ENCODE data around the gene GSTA4. TPM values are rescaled to one million over a fixed set of nuclear protein-coding genes. Genes with fewer than 3 reads are reported as not detected.
"Not testable (repeated sequence)": the region's sequence is repeated elsewhere in the genome, so short reads cannot be mapped to it uniquely, and the experiment has no call there.

The GSTA4 gene
- total RNA-seq, 1 experiment from 2014 or later, result 3.9 TPM

DNA sequence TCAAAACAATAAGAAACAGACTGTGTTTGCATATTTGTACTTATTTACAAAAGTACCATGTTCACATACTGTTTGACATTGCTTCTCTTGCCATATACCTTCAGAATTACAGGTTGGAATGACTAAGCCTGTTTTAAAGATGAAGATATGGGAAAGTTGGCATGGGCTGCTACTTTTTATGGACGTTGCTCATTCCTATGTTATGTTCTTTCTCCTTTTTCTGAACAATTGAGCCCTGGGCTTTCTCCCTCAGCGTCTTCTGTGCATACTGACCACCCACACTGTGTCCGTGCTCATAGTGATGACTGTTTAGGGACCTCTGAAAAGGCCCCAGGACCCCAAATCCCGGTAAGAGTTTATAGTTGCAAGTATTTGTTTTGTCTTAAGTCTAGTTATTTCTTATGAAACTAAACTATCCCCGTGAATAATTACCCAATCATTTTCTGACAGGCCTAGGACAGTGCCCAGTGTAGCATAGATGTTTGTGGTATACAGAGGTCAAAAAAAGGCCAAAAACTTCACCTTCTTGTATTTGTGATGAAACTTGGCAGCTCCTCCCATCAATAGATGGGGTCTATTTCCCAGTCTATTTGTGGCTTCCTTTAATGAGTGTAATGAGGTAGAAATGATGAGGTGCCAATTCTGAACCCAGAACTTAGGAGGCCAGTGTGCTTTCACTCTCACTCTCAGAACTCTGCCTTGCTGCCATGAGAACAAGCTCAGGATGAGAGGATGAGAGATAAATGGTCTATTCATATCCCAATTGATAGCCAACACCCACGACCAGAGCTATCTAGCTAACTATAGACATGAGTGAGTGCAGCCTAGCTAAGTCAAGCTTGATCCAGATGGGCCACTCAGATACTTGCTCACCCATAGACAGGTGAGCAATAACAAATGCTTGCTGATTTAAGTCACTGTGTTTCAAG is 40.9 kb downstream of the GSTA4 start:
- Histone ChIP-seq H3K9me3 (ENCODE audit: control insufficient read depth, insufficient read depth, low read depth, low read length) (no peaks in the 10 kb centered on the region), H3K27ac (ENCODE audit: low read length) (no peak overlapping the region), H3K4me3 (ENCODE audit: low read depth in 2 of 2, low read length in 2 of 2) (no peak overlapping the region), H3K4me1 (ENCODE audit: control insufficient read depth, insufficient read depth, low read length) (no peaks in the 10 kb centered on the region; the same call in 1 of the 2 replicates), H3K36me3 (ENCODE audit: control insufficient read depth, insufficient read depth, low read length) (no peaks in the 10 kb centered on the region), H3K27me3 (ENCODE audit: control insufficient read depth, insufficient read depth, low read length) (peaks cover under 1% of the 10 kb centered on the region)
- BruUV-seq (replicated peaks), result no TSS peak
- in situ Hi-C loops (cut with HindIII; ENCODE audit: low pct_unique_long_range_greater_than_20kb, low sequenced_read_pairs), result no loop called here
- intact Hi-C loops (cut with micrococcal nuclease; ENCODE audit: unreplicated experiment), result no loop called here
- TF ChIP-seq, protein P1, sequence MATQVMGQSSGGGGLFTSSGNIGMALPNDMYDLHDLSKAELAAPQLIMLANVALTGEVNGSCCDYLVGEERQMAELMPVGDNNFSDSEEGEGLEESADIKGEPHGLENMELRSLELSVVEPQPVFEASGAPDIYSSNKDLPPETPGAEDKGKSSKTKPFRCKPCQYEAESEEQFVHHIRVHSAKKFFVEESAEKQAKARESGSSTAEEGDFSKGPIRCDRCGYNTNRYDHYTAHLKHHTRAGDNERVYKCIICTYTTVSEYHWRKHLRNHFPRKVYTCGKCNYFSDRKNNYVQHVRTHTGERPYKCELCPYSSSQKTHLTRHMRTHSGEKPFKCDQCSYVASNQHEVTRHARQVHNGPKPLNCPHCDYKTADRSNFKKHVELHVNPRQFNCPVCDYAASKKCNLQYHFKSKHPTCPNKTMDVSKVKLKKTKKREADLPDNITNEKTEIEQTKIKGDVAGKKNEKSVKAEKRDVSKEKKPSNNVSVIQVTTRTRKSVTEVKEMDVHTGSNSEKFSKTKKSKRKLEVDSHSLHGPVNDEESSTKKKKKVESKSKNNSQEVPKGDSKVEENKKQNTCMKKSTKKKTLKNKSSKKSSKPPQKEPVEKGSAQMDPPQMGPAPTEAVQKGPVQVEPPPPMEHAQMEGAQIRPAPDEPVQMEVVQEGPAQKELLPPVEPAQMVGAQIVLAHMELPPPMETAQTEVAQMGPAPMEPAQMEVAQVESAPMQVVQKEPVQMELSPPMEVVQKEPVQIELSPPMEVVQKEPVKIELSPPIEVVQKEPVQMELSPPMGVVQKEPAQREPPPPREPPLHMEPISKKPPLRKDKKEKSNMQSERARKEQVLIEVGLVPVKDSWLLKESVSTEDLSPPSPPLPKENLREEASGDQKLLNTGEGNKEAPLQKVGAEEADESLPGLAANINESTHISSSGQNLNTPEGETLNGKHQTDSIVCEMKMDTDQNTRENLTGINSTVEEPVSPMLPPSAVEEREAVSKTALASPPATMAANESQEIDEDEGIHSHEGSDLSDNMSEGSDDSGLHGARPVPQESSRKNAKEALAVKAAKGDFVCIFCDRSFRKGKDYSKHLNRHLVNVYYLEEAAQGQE (IDR thresholded peaks at IDR 0.05; ENCODE audit: insufficient read depth in 1 of 2, low read depth in 2 of 2, low read length in 1 of 2), result no peak
- TF ChIP-seq POLR2AphosphoS5 (IDR thresholded peaks at IDR 0.05; ENCODE audit: low read depth, low read length) (no peak), TCF7L2 (IDR thresholded peaks at IDR 0.05; ENCODE audit: low read depth, low read length) (no peak)
- no peak for DNase-seq (ENCODE audit: low read depth, low spot score)
- CTCF ChIA-PET, result no interaction called here
- POLR2A ChIA-PET, result interaction anchor here (0.5 kb wide), 1 partner anchor 620 kb away, joined by 4 read pairs; no protein-coding TSS in a partner anchor
- ATAC-seq, result no peak

DNA sequence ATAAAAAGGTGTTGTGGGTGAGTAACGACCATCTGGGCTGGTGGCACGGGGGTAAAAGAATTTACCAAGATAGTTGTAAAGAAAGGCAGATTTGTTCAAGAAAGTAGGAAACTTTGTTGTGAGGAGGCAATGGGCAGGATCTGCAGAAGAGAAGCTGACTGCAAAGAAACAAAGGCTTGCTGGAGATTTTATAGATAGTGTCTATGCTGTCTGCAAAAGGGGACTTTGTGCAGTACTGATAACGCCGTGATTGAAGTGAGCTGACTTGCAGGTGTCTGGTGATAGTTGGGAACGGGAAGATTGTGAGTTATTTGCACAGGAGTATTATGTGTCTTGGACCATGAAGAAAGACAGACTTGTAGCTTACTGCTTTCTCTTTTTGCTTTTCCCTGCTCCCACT is 48.8 kb downstream of the GSTA4 start:
- in situ Hi-C loops (cut with HindIII; ENCODE audit: low pct_unique_long_range_greater_than_20kb, low sequenced_read_pairs), result no loop called here
- ATAC-seq (no peak), DNase-seq (ENCODE audit: low read depth, low spot score) (no peak)
- no peak for TF ChIP-seq TCF7L2 (IDR thresholded peaks at IDR 0.05; ENCODE audit: low read depth, low read length)
- TF ChIP-seq, protein P1 (IDR thresholded peaks at IDR 0.05; ENCODE audit: insufficient read depth in 1 of 2, low read depth in 2 of 2, low read length in 1 of 2), result no peak
- no peak for TF ChIP-seq SIN3A (IDR thresholded peaks at IDR 0.05; ENCODE audit: borderline replicate concordance, insufficient read depth, low read depth, low read length)
- no peak for TF ChIP-seq POLR2AphosphoS5 (IDR thresholded peaks at IDR 0.05; ENCODE audit: low read depth, low read length)
- TF ChIP-seq, protein P2, sequence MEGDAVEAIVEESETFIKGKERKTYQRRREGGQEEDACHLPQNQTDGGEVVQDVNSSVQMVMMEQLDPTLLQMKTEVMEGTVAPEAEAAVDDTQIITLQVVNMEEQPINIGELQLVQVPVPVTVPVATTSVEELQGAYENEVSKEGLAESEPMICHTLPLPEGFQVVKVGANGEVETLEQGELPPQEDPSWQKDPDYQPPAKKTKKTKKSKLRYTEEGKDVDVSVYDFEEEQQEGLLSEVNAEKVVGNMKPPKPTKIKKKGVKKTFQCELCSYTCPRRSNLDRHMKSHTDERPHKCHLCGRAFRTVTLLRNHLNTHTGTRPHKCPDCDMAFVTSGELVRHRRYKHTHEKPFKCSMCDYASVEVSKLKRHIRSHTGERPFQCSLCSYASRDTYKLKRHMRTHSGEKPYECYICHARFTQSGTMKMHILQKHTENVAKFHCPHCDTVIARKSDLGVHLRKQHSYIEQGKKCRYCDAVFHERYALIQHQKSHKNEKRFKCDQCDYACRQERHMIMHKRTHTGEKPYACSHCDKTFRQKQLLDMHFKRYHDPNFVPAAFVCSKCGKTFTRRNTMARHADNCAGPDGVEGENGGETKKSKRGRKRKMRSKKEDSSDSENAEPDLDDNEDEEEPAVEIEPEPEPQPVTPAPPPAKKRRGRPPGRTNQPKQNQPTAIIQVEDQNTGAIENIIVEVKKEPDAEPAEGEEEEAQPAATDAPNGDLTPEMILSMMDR (IDR thresholded peaks at IDR 0.05), result no peak
- ChIA-PET POLR2A (no interaction called here), CTCF (no interaction called here)
- no TSS peak for BruUV-seq (replicated peaks)
- Histone ChIP-seq H3K27ac (ENCODE audit: low read length) (no peak overlapping the region), H3K36me3 (ENCODE audit: control insufficient read depth, insufficient read depth, low read length) (no peaks in the 10 kb centered on the region), H3K27me3 (ENCODE audit: control insufficient read depth, insufficient read depth, low read length) (peaks cover 4% of the 10 kb centered on the region; the same call in 1 of the 2 replicates), H3K4me3 (ENCODE audit: low read depth in 2 of 2, low read length in 2 of 2) (no peak overlapping the region), H3K4me1 (ENCODE audit: control insufficient read depth, insufficient read depth, low read length) (no peaks in the 10 kb centered on the region), H3K9me3 (ENCODE audit: control insufficient read depth, insufficient read depth, low read depth, low read length) (no peaks in the 10 kb centered on the region)
- intact Hi-C loops (cut with micrococcal nuclease; ENCODE audit: unreplicated experiment), result no loop called here

- in situ Hi-C loops (cut with HindIII; ENCODE audit: low pct_unique_long_range_greater_than_20kb, low sequenced_read_pairs); H3K27me3 ChIP-seq (ENCODE audit: control insufficient read depth, insufficient read depth, low read length); ATAC-seq; H3K4me1 ChIP-seq (ENCODE audit: control insufficient read depth, insufficient read depth, low read length); POLR2A ChIA-PET; DNase-seq (ENCODE audit: low read depth, low spot score); H3K27ac ChIP-seq (ENCODE audit: low read length); CTCF ChIA-PET; H3K9me3 ChIP-seq (ENCODE audit: control insufficient read depth, insufficient read depth, low read depth, low read length); H3K4me3 ChIP-seq (ENCODE audit: low read depth in 2 of 2, low read length in 2 of 2); BruUV-seq (replicated peaks); intact Hi-C loops (cut with micrococcal nuclease; ENCODE audit: unreplicated experiment); H3K36me3 ChIP-seq (ENCODE audit: control insufficient read depth, insufficient read depth, low read length): not testable (repeated sequence)
These were observed 52.3 kb downstream of the GSTA4 start for GRCh38 chr6:52942821-52943220.

Measured in Panc1 (cell line).